ENCODE data around the gene KCNH2.

DNA sequence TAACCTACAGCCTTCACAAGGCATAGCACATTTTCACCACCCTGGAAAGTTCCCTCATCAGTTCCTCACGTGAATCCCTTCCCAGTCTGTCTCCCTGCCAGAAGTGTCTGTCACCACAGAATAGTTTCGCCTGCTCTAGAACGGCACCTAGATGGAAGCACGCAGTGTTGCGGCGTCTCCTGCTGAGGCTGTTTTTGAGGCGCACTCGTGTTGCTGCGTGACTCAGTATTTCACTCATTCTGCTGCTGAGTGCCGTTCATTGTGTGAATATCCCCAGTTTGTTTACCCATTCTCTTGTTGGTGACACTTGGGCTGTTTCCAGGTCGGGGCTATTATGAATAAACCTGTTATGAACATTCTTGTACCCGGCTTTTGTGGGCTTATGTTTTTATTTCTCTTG is 25.5 kb upstream of the KCNH2 start:
- no peak for TF ChIP-seq POLR2A (IDR thresholded peaks at IDR 0.05; ENCODE audit: control extremely low read depth in 1 of 2, low read depth in 2 of 2, low read length in 2 of 2)
- TF ChIP-seq, protein P1, sequence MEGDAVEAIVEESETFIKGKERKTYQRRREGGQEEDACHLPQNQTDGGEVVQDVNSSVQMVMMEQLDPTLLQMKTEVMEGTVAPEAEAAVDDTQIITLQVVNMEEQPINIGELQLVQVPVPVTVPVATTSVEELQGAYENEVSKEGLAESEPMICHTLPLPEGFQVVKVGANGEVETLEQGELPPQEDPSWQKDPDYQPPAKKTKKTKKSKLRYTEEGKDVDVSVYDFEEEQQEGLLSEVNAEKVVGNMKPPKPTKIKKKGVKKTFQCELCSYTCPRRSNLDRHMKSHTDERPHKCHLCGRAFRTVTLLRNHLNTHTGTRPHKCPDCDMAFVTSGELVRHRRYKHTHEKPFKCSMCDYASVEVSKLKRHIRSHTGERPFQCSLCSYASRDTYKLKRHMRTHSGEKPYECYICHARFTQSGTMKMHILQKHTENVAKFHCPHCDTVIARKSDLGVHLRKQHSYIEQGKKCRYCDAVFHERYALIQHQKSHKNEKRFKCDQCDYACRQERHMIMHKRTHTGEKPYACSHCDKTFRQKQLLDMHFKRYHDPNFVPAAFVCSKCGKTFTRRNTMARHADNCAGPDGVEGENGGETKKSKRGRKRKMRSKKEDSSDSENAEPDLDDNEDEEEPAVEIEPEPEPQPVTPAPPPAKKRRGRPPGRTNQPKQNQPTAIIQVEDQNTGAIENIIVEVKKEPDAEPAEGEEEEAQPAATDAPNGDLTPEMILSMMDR (IDR thresholded peaks at IDR 0.05; ENCODE audit: control extremely low read depth in 1 of 3, insufficient read depth in 1 of 3, low read depth in 1 of 3, low read length in 3 of 3), result no peak

All from H1 (cell line).